AG04450 (cell line): ENCODE data around the gene SNPH. TPM values are rescaled to one million over a fixed set of nuclear protein-coding genes. Genes with fewer than 3 reads are reported as not detected.

Experiments used
- CTCF ChIA-PET: fragments of 300-600, 350-600 bp; formaldehyde crosslinking; extraction: SDS; loops from one replicate; lab custom pipeline; 2022; ENCODE audit warnings: antibody characterized with exemption, inconsistent platforms; lab: Charles Lee
- POLR2A ChIA-PET: fragments of 350-600 bp; formaldehyde crosslinking; extraction: SDS; loops from one replicate; lab custom pipeline; 2021; ENCODE audit warnings: antibody characterized with exemption, inconsistent platforms; lab: Yijun Ruan, JAX
- DNase-seq: peaks from one replicate; pipeline ENCODE4 v3.0.0-alpha.2; 2011; ENCODE audit warnings: low read depth, low spot score
- H3K27ac ChIP-seq: one replicate; pipeline ENCODE4 v1.5.1; 2012; ENCODE audit warnings: low read depth, low read length, control low read depth
- H3K27me3 ChIP-seq: one replicate; pipeline ENCODE4 v1.6.0; 2012; ENCODE audit warnings: low read length; ENCODE audit not compliant: control insufficient read depth, insufficient read depth
- H3K4me3 ChIP-seq: 2 replicates; pipeline ENCODE4 v1.5.1; 2011; ENCODE audit warnings: mild to moderate bottlenecking, low read depth, low read length, control low read depth
- H3K9me3 ChIP-seq: 2 replicates; pipeline ENCODE4 v1.5.1; 2012; ENCODE audit warnings: low read length; ENCODE audit not compliant: control insufficient read depth, insufficient read depth
- CTCF ChIP-seq: IDR thresholded peaks from 2 replicates; pipeline ENCODE4 v1.5.1; 2011; ENCODE audit warnings: low read depth, low read length, control low read depth, inconsistent platforms
- polyA plus RNA-seq: library from polyadenylated mRNA; depleted of rRNA; stranded (reverse); fragments of >200 nt; gene quantifications from 2 replicates; pipeline ENCODE4 v1.2.3, GENCODE V29; 2011

The SNPH gene
- polyA plus RNA-seq, 1 experiment: 1.5 TPM

- Histone ChIP-seq H3K27ac (no peak overlapping the region), H3K9me3 (no peaks in the 10 kb centered on the region), H3K27me3 (no peaks in the 10 kb centered on the region), H3K4me3 (no peak overlapping the region)
- no peak for DNase-seq
- no peak for TF ChIP-seq CTCF
- ChIA-PET POLR2A (no interaction called here), CTCF (interaction anchor here (0.6 kb wide), 1 partner anchor 27 kb away, joined by 4 read pairs; no protein-coding TSS in a partner anchor)
Observed at GRCh38 chr20:1287306-1287705, 21.2 kb downstream of the SNPH start.

GRCh38 chr20:1287787-1288569 is 21.9 kb downstream of the SNPH start:
- CTCF ChIA-PET: interaction anchor here (0.6 kb wide), 1 partner anchor 27 kb away, joined by 4 read pairs; no protein-coding TSS in a partner anchor
- Histone ChIP-seq H3K27ac (no peak overlapping the region), H3K4me3 (no peak overlapping the region), H3K9me3 (no peaks in the 10 kb centered on the region), H3K27me3 (no peaks in the 10 kb centered on the region)
- no peak for TF ChIP-seq CTCF
- POLR2A ChIA-PET: no interaction called here
- DNase-seq: no peak

GRCh38 chr20:1291191-1291741 is 25.2 kb downstream of the SNPH start:
- DNase-seq: no peak
- no peak for TF ChIP-seq CTCF
- CTCF ChIA-PET: interaction anchor here (1.0 to 1.1 kb wide), 3 partner anchors 21 to 149 kb away, joined by 3 read pairs; no protein-coding TSS in a partner anchor
- no peaks in the 10 kb centered on the region for H3K9me3 ChIP-seq
- POLR2A ChIA-PET: no interaction called here
- H3K27ac ChIP-seq: no peak overlapping the region
- no peaks in the 10 kb centered on the region for H3K27me3 ChIP-seq
- no peak overlapping the region for H3K4me3 ChIP-seq

GRCh38 chr20:1292620-1293019 is 26.5 kb downstream of the SNPH start:
- no peak for DNase-seq
- TF ChIP-seq CTCF: no peak
- CTCF ChIA-PET: no interaction called here
- POLR2A ChIA-PET: no interaction called here
- no peak overlapping the region for H3K27ac ChIP-seq
- H3K9me3 ChIP-seq: no peaks in the 10 kb centered on the region; the same call in 1 of the 2 replicates
- no peaks in the 10 kb centered on the region for H3K27me3 ChIP-seq
- no peak overlapping the region for H3K4me3 ChIP-seq

- CTCF ChIA-PET: no interaction called here
- Histone ChIP-seq H3K4me3 (no peak overlapping the region), H3K27me3 (no peaks in the 10 kb centered on the region), H3K9me3 (no peaks in the 10 kb centered on the region; the same call in 1 of the 2 replicates), H3K27ac (no peak overlapping the region)
- no peak for TF ChIP-seq CTCF
- POLR2A ChIA-PET: no interaction called here
- no peak for DNase-seq
Observed at GRCh38 chr20:1293641-1294379, 27.7 kb downstream of the SNPH start.
